Fibroblast of skin of right biceps (primary cell): Measurements from ENCODE around the gene CCM2.
"Not testable (repeated sequence)": the region's sequence is repeated elsewhere in the genome, so short reads cannot be mapped to it uniquely, and the experiment has no call there.

Experiments
- DNase-seq: peaks from one replicate; pipeline ENCODE4 v3.0.0-alpha.2; 2013

Gene CCM2

GRCh38 chr7:44983742-44984477, 16.1 kb upstream of the CCM2 start:
- no peak for DNase-seq

GRCh38 chr7:44984478-44984758, 15.6 kb upstream of the CCM2 start:
- DNase-seq, result no peak

GRCh38 chr7:44985033-44985695, 14.8 kb upstream of the CCM2 start:
- no peak for DNase-seq

- DNase-seq, result no peak
These were observed 14.1 kb upstream of the CCM2 start for GRCh38 chr7:44985900-44986217.

GRCh38 chr7:44986218-44987053, 13.6 kb upstream of the CCM2 start:
- DNase-seq, result peak; percentile 94

GRCh38 chr7:44987457-44987856, 12.5 kb upstream of the CCM2 start:
- DNase-seq, result no peak

- DNase-seq, result no peak
These were observed 12.0 kb upstream of the CCM2 start for GRCh38 chr7:44987996-44988395.

GRCh38 chr7:44988701-44989100, 11.3 kb upstream of the CCM2 start:
- DNase-seq, result no peak

GRCh38 chr7:44989132-44989531, 10.9 kb upstream of the CCM2 start:
- DNase-seq, result no peak

- peak; percentile 64 for DNase-seq
These were observed 9.6 kb upstream of the CCM2 start for GRCh38 chr7:44990109-44991023.

- DNase-seq, result not testable (repeated sequence)
These were observed 7.8 kb upstream of the CCM2 start for GRCh38 chr7:44992004-44992795.

- no peak for DNase-seq
These were observed 5.0 kb upstream of the CCM2 start for GRCh38 chr7:44994877-44995554.

GRCh38 chr7:44995555-44996493, 4.2 kb upstream of the CCM2 start:
- no peak for DNase-seq

GRCh38 chr7:44998153-44998871, 1.7 kb upstream of the CCM2 start:
- DNase-seq, result no peak

GRCh38 chr7:44999245-45000092, 532 bp upstream of the CCM2 start:
- DNase-seq, result peak; percentile 99

- no peak for DNase-seq
These were observed 1.2 kb downstream of the CCM2 start for GRCh38 chr7:45001138-45001694.

- no peak for DNase-seq
These were observed 1.8 kb downstream of the CCM2 start for GRCh38 chr7:45001826-45002225.

- no peak for DNase-seq
These were observed 3.8 kb downstream of the CCM2 start for GRCh38 chr7:45003789-45004188.
